K562 (cell line): ENCODE measurements around the gene PLXNA3. TPM values are rescaled to one million over a fixed set of nuclear protein-coding genes. Genes with fewer than 3 reads are reported as not detected.

Source experiments
- CBX3 ChIP-seq, 2 experiments: IDR thresholded peaks; 1 replicate in 1 of 2; 2 replicates in 1 of 2; pipeline ENCODE4 v1.6.1; 2012; ENCODE audit warnings: inconsistent platforms in 2 of 2, low read length in 2 of 2, borderline replicate concordance in 1 of 2, control low read depth in 1 of 2
- COPS2 ChIP-seq: fragments of 450-650 bp; conservative IDR thresholded peaks from 2 replicates; pipeline ENCODE4 v1.6.1; 2016; ENCODE audit warnings: mild to moderate bottlenecking, moderate library complexity
- DPF2 ChIP-seq: fragments of 450-650 bp; IDR thresholded peaks from 2 replicates; pipeline ENCODE4 v1.6.1; 2016
- GATAD2B ChIP-seq: fragments of 450-650 bp; IDR thresholded peaks from 2 replicates; pipeline ENCODE4 v1.6.1; 2017; ENCODE audit warnings: mild to moderate bottlenecking, borderline replicate concordance
- GMEB1 ChIP-seq: fragments of 250-450 bp; sonication (Bioruptor Pico); IDR thresholded peaks from 2 replicates; pipeline ENCODE4 v1.4.0; 2020; ENCODE audit warnings: mild to moderate bottlenecking
- HMG20A ChIP-seq: fragments of 450-650 bp; formaldehyde crosslinking; conservative IDR thresholded peaks from 2 replicates; pipeline ENCODE4 v1.4.0; 2020; ENCODE audit warnings: mild to moderate bottlenecking, mixed read lengths
- KAT7 ChIP-seq: sonication (generic); formaldehyde crosslinking; IDR thresholded peaks from 2 replicates; pipeline ENCODE4 v1.8.0; 2022; ENCODE audit warnings: missing genetic modification reagents, mild to moderate bottlenecking, borderline replicate concordance
- MBD2 ChIP-seq: sonication (generic); IDR thresholded peaks from 2 replicates; pipeline ENCODE4 v1.6.1; 2016; ENCODE audit warnings: low read depth, borderline replicate concordance
- MEF2A ChIP-seq: IDR thresholded peaks from 2 replicates; pipeline ENCODE4 v1.6.1; 2011; ENCODE audit warnings: low read depth, mild to moderate bottlenecking, low read length, moderate library complexity; ENCODE audit not compliant: control insufficient read depth
- NR2C2 ChIP-seq, 2 experiments: fragments of 200-800 bp in 1 of 2; sonication (Bioruptor generic) in 1 of 2; sonication (generic) in 1 of 2; formaldehyde crosslinking in 1 of 2; IDR thresholded peaks; 2 replicates each; pipeline versions ENCODE4 v1.6.1 to v1.8.0; 2016 to 2022; ENCODE audit warnings: mild to moderate bottlenecking in 1 of 2, missing compliant biosample characterization in 1 of 2, missing genetic modification characterization in 1 of 2, missing genetic modification reagents in 1 of 2
- NRF1 ChIP-seq, 2 experiments: fragments of 450-650 bp; IDR thresholded peaks in 1 of 2; conservative IDR thresholded peaks in 1 of 2; 2 replicates each; pipeline ENCODE4 v1.6.1; 2014; ENCODE audit warnings: mild to moderate bottlenecking in 2 of 2
- PCBP1 ChIP-seq: fragments of 200-400 bp; formaldehyde crosslinking; IDR thresholded peaks from 2 replicates; pipeline ENCODE4 v1.6.1; 2018; ENCODE audit warnings: mild to moderate bottlenecking, low read depth, low read length; ENCODE audit not compliant: poor library complexity, severe bottlenecking
- POLR3A ChIP-seq: IDR thresholded peaks from 2 replicates; pipeline ENCODE4 v1.6.1; 2011; ENCODE audit warnings: borderline replicate concordance, mild to moderate bottlenecking, moderate library complexity; ENCODE audit not compliant: insufficient read length, insufficient read depth; ENCODE audit errors: extremely low read depth
- PPARD ChIP-seq: fragments of 250-450 bp; sonication (Bioruptor Pico); IDR thresholded peaks from 2 replicates; pipeline ENCODE4 v1.8.0; 2022; ENCODE audit warnings: inconsistent platforms, mild to moderate bottlenecking, moderate library complexity
- RBM22 ChIP-seq: fragments of 200-400 bp; formaldehyde crosslinking; IDR thresholded peaks from 2 replicates; pipeline ENCODE4 v1.6.1; 2018; ENCODE audit warnings: low read length, low read depth; ENCODE audit not compliant: poor library complexity, severe bottlenecking
- TCF3 ChIP-seq: sonication (generic); formaldehyde crosslinking; IDR thresholded peaks from 2 replicates; pipeline ENCODE4 v1.4.0; 2020; ENCODE audit warnings: mild to moderate bottlenecking, missing genetic modification reagents
- ZBTB1 ChIP-seq: sonication (generic); formaldehyde crosslinking; IDR thresholded peaks from 2 replicates; pipeline ENCODE4 v1.8.1; 2023; ENCODE audit warnings: missing genetic modification reagents, low read depth, mild to moderate bottlenecking, borderline replicate concordance
- ZFP36 ChIP-seq: fragments of 150-350 bp; IDR thresholded peaks from 2 replicates; pipeline ENCODE4 v1.6.1; 2018; ENCODE audit warnings: low read length, low read depth; ENCODE audit not compliant: partially characterized antibody
- ZKSCAN3 ChIP-seq: fragments of 250-450 bp; sonication (Bioruptor Pico); IDR thresholded peaks from 2 replicates; pipeline ENCODE4 v1.4.0; 2020
- ZNF217 ChIP-seq: sonication (generic); formaldehyde crosslinking; IDR thresholded peaks from 2 replicates; pipeline ENCODE4 v1.8.0; 2022; ENCODE audit warnings: mild to moderate bottlenecking, missing genetic modification reagents
- ZNF589 ChIP-seq: fragments of 200-800 bp; sonication (Bioruptor generic); IDR thresholded peaks from 2 replicates; pipeline ENCODE4 v1.6.1; 2016; ENCODE audit warnings: low read depth, missing genetic modification characterization, missing compliant biosample characterization
- ZNF79 ChIP-seq: fragments of 250-450 bp; sonication (Bioruptor Pico); IDR thresholded peaks from 2 replicates; pipeline ENCODE4 v1.4.0; 2020; ENCODE audit warnings: low read depth, mild to moderate bottlenecking, moderate library complexity
- polyA plus RNA-seq, 8 experiments: library from polyadenylated mRNA; depleted of rRNA in 4 of 8; stranded (reverse) in 5 of 8; unstranded in 3 of 8; fragments of >200 nt; fragmentation: Nextera tagmentation in 2 of 8; fragmentation: Illumina TruSeq in 1 of 8; extraction: Ambion mirVana in 2 of 8; extraction: Trizol in 1 of 8; gene quantifications; 2 replicates each; pipeline versions ENCODE4 v1.2.1 to v1.2.3, GENCODE V29; 2011 to 2014; ENCODE audit warnings: inconsistent platforms in 1 of 8, missing spikeins in 1 of 8
- total RNA-seq, 7 experiments: library from RNA; depleted of rRNA in 6 of 7; stranded (reverse); fragments of >200 nt in 6 of 7; fragmentation: Illumina TruSeq in 2 of 7; extraction: Trizol in 2 of 7; gene quantifications; 2 replicates each; pipeline versions ENCODE4 v1.2.1 to v1.2.3, GENCODE V29; 2011 to 2021; ENCODE audit warnings: low replicate concordance in 1 of 7
- TF ChIP-seq, protein P1 (sequence below): fragments of 250-450 bp; sonication (Bioruptor Pico); IDR thresholded peaks from 2 replicates; pipeline ENCODE4 v1.8.0; 2021; ENCODE audit warnings: borderline replicate concordance, mild to moderate bottlenecking, moderate library complexity; ENCODE audit not compliant: poor library complexity, severe bottlenecking
- TF ChIP-seq, protein P2 (sequence below): fragments of 200-800 bp; sonication (Bioruptor generic); IDR thresholded peaks from 2 replicates; pipeline ENCODE4 v1.6.1; 2017; ENCODE audit warnings: missing genetic modification characterization, missing compliant biosample characterization

The PLXNA3 gene
- total and polyA plus RNA-seq, 9 of the 15 experiments (the other 6 are each of a cell fraction or from before 2014, with no cell fraction given), result 0.32 to 47.8 (median 7.5) TPM

- TF ChIP-seq RBM22 (peak; percentile 62), NR2C2 (CRISPR knock-in tag; IDR thresholded peaks at IDR 0.05) (0 out of 2 replicates have a peak, but pooled peaks have one; percentile 40), NR2C2 (tag; IDR thresholded peaks at IDR 0.05) (peak; percentile 71; the same call in 1 of the 2 replicates), DPF2 (no peak), PCBP1 (peak; percentile 33), POLR3A (no peak), ZNF589 (CRISPR knock-in tag) (0 out of 2 replicates have a peak, but pooled peaks have one; percentile 16), GATAD2B (peak; percentile 59; the same call in 1 of the 2 replicates), NRF1 (conservative IDR thresholded peaks at IDR 0.05 in 1 of 2, IDR thresholded peaks at IDR 0.05 in 1 of 2) (peak; percentile 98), ZFP36 (no peak), PPARD (CRISPR knock-in tag) (no peak), ZKSCAN3 (no peak), KAT7 (no peak), COPS2 (no peak), GMEB1 (CRISPR knock-in tag) (peak; percentile 79), ZNF217 (CRISPR knock-in tag) (no peak), TCF3 (CRISPR knock-in tag) (peak; percentile 22; the same call in 1 of the 2 replicates), ZNF79 (CRISPR knock-in tag) (no peak), MEF2A (no peak), HMG20A (no peak), MBD2 (peak; percentile 49; the same call in 1 of the 2 replicates), ZBTB1 (CRISPR knock-in tag) (peak; percentile 83; the same call in 1 of the 2 replicates), CBX3 (IDR thresholded peaks at IDR 0.05; ENCODE audit: borderline replicate concordance in 1 of 2, low read length in 2 of 2) (no peak; a peak in 1 of 3 replicates)
- TF ChIP-seq, protein P1, sequence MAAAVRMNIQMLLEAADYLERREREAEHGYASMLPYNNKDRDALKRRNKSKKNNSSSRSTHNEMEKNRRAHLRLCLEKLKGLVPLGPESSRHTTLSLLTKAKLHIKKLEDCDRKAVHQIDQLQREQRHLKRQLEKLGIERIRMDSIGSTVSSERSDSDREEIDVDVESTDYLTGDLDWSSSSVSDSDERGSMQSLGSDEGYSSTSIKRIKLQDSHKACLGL (CRISPR knock-in tag), result peak; percentile 40
- TF ChIP-seq, protein P2, sequence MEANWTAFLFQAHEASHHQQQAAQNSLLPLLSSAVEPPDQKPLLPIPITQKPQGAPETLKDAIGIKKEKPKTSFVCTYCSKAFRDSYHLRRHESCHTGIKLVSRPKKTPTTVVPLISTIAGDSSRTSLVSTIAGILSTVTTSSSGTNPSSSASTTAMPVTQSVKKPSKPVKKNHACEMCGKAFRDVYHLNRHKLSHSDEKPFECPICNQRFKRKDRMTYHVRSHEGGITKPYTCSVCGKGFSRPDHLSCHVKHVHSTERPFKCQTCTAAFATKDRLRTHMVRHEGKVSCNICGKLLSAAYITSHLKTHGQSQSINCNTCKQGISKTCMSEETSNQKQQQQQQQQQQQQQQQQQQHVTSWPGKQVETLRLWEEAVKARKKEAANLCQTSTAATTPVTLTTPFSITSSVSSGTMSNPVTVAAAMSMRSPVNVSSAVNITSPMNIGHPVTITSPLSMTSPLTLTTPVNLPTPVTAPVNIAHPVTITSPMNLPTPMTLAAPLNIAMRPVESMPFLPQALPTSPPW (CRISPR knock-in tag), result peak; percentile 59
Observed at GRCh38 chrX:154478728-154479622, 20.9 kb downstream of the PLXNA3 start, which contains the start of gene LAGE3 (continued).
